T-helper 1 cell (primary cell): ENCODE results near the gene KRTAP1-1.
"Not testable (repeated sequence)": the region's sequence is repeated elsewhere in the genome, so short reads cannot be mapped to it uniquely, and the experiment has no call there.

Source experiments
- DNase-seq, 5 donors: peaks; one replicate each; pipeline ENCODE4 v3.0.0-alpha.2; 2012 to 2020
- total RNA-seq, 4 donors: gene quantifications; one replicate each; lab custom pipeline; 2026; lab: John Stamatoyannopoulos, UW

The KRTAP1-1 gene
- 0 reads per million in 4 donors for total RNA-seq

DNA sequence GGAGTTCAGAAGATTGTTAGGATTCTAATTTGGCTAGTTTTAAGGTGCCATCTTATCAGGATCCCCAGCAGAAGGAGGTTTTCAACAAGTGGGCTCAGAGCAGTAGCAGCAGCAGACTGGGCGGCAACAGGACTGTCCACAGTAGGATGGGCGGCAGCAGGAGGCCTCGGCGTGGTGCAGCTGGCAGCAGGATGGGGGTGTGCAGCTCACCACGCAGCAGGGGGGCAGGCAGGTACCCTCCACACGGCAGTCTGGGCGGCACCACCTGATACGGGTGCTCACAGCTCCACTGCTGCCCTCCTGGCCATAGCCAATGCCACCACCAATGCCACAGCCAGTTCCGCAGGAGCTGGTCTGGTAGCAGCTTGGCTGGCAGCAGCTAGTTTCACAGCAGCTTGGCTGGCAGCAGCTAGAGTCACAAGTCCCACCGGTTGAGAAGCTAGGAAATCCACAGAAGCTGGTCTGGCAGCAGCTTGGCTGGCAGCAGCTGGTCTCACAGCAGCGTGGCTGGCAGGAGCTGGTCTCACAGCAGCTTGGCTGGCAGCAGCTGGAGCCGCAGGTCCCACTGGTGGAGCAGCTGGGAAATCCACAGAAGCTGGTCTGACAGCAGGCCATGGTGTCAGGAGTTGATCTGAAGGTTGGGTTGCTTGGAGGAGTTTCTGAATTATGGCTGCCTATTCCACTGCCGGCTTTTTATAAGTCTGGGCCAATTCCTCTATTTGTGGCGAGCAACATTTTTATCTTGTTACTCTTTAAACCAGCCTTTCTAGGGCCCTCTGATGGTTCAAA lies at the start of gene KRTAP1-1:
Gene KRTAP1-1 (minus strand): TSS at position 668 of the 789 bp plus-strand sequence. CDS start 53 bp downstream, at position 615.
- DNase-seq, result not testable (repeated sequence)

- DNase-seq, result not testable (repeated sequence)
Measured at GRCh38 chr17:41088760-41089352, 47.6 kb upstream of the KRTAP1-1 start.

GRCh38 chr17:41084100-41084856 lies 43.0 kb upstream of the KRTAP1-1 start, which contains the start of gene KRTAP4-7:
Gene KRTAP4-7, plus strand, starts transcription at chr17:41084150. Its CDS starts 57 bp downstream, at chr17:41084207.
- DNase-seq, result not testable (repeated sequence)

DNA sequence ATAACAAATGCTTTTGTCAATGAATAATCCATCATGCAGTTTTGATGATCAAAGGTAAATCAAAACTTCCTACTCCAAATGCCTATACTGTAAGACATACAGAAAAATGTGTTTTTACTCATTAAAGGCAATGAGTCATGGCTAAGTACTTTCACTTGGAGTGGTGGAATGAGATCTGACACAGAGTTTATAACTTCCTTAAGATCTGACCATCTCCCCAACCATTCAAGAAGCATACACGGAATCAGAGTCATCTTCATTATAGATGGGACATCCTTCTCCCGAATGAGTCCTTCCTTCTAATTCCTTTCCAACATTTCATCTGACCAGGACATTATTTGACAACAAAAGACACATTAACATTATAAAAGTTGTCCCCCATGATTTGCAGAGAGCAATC lies 42.2 kb upstream of the KRTAP1-1 start:
- not testable (repeated sequence) for DNase-seq

GRCh38 chr17:41082626-41083025 lies 41.4 kb upstream of the KRTAP1-1 start:
- no peak for DNase-seq

DNA sequence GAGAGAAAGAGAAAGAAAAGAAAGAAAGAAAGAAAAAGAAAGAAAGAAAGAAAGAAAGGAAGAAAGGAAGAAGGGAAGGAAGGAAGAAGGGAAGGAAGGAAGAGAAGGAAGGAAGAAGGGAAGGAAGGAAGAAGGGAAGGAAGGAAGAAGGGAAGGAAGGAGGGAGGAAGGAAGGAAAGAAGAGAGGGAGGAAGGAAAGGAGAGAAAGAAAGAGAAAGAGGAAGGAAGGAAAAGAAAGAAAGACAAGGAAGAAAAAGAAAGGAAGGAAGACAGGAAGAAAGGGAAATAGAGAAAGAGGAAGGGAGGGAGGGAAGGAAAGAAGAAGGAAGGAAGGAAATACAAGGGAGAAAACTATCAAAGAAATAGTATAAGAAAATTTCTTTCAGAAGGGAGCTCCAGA lies 35.5 kb upstream of the KRTAP1-1 start:
- DNase-seq, result no peak

- no peak for DNase-seq
Measured at GRCh38 chr17:41073676-41074075, 32.4 kb upstream of the KRTAP1-1 start.

- no peak for DNase-seq
Measured at GRCh38 chr17:41071606-41072360, 30.5 kb upstream of the KRTAP1-1 start.

DNA sequence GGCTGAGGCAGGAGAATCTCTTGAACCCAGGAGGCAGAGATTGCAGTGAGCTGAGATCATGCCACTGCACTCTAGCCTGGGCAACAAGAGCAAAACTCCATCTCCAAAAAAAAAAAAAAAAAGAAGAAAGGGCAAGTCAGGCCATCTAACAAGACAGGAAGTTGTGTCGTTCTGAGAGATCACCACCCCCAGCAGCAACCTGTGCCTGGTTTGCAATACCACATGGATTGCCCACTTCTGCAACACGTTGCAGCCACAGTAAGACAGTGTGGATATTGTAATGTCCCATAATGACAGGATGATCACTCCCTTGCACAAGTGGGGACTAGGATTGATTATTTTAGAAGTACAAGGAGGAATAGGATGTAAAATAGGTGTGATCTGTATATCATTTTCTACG lies 27.8 kb upstream of the KRTAP1-1 start:
- no peak for DNase-seq

GRCh38 chr17:41067281-41067680 lies 26.0 kb upstream of the KRTAP1-1 start:
- DNase-seq, result no peak

DNA sequence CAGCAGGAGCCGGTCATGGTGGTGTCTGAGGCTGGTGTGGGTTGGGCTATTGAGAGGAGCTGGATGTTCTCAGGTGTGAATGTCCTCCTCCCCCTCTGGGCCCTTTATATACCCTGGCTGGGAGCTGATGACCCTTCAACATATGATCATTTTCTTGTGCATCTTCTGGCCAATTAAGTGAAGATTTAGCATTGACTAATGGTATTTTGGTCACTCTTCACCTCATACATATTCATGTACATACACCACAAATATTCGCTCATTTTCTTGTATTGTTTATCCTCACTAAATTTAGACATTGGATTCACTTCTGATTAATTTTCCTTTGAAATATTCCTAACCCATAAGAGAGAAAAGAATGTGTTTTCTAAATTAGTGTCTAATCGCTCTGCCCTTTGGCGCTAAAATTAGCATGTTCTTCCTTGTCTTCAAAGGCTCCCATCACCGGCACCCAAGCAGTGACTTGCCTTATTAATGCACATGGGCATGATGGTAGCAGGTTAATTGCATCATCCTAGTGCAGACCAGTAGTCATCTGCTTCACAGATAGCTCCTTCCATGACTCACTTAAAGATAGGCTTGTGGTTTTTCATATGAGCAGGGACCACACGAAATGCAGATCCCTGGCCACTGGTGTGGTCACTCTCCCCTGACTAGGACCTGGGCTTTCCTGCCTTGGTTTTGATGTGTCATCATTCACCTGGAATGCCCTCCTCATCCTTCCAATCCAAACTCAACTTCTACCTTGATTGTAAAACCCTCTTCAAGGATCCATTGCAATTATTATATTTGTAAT lies 24.8 kb upstream of the KRTAP1-1 start, which contains the start of gene KRTAP2-4:
Gene KRTAP2-4 (minus strand): TSS at position 51 of the 796 bp plus-strand sequence. CDS start 34 bp downstream, at position 17.
- DNase-seq, result no peak

- not testable (repeated sequence) for DNase-seq
Measured at GRCh38 chr17:41065016-41065689, 23.9 kb upstream of the KRTAP1-1 start.

DNA sequence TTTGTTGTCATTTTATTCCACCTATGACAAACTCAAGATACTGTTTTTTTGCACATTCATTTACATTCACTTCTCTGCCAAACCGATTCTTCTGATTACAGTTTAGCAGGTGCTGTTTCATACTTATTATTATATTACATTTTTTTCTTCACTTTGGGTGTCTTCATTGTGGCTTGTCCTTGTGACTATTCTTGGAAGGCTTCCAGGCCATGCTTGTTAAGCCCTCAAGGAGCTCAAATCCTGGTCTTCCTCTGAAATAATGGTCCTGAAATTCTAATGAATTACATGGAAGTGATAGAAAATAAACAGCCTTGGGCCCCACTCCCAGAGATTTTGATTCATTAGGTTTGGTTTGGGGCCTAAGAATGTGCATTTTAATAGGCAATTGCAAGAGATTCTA lies 23.1 kb upstream of the KRTAP1-1 start:
- DNase-seq, result no peak

DNA sequence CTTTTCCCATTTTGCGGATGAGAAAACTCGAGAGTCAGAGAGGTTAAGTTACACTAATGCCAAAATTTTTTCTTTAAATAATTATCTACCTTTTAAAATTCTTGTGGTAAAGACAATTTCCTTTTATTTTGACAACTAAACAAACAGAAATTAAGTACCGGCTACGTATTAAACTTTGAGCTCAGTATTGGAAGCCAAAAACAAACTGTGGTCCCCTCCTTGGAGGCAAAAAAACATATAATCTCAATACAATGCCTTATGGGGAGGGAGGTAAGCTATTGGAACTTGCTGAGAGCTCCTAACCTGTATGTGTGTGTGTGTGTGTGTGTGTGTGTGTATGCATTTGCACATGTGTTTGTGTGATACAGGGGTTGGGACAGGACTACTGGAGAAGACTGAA lies 22.2 kb upstream of the KRTAP1-1 start:
- DNase-seq, result no peak

- no peak for DNase-seq
Measured at GRCh38 chr17:41061964-41062363, 20.7 kb upstream of the KRTAP1-1 start.

DNA sequence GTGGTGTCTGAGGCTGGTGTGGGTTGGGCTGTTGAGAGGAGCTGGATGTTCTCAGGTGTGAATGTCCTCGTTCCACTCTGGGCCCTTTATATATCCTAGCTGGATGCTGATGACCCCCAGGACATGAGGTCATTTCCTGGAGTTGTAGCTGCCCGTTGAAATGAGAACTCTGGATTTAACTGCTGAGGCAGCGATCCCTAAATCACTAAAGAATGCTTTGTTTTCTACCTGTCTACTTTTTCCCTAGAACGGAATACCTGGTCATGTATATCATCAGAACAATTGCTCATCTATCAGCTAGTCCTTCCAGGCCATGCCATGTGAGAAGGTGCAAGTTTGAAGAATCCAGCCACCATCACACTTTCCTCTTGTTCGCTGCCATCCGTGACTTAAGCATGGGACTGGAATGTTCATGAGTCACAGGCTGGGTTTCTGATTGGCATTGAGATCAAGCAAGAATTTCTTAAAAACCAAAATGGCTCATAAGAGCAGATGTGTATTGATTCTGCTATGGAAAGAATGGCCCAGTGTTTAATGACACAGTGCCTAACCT lies 18.9 kb upstream of the KRTAP1-1 start, which contains the start of gene KRTAP2-3:
Gene KRTAP2-3 (minus strand): TSS at position 63 of the 553 bp plus-strand sequence. CDS start 64 bp downstream, outside the sequence.
- DNase-seq, result no peak

DNA sequence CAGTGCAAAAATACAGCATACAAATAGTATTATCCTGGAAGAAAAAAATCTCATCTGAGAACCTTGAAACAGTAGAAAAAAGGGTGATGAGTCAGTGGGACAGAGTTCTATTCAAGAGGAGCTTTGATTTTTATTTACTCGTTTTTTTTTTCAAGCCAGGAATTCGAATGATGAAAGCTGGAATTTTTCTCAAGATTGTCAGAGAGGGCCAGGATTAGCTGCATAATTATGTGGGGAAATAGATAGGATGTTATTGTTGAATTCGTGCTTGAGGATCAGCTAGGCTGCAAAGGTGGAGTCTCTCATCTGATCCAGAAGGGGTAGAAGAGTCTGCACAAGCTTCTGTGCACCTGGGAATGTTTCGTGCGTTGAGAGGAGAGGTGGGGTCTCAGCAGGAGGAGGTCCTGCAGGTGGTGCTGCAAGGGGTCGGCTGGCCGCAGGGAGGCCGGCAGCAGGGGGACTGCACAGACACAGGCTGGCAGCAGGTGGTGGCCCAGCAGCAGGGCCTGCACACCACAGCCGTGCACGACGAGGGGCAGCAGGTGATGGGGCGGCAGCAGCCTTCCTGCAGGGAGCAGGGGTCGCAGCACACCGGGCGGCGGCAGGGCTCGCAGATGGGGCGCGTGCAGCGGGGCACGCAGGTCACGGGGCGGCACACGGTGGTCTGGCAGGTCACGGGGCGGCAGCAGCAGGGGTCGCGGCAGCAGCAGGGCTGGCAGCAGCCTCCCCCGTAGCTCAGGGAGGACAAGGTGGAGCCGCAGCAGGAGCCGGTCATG lies 18.2 kb upstream of the KRTAP1-1 start:
- not testable (repeated sequence) for DNase-seq

GRCh38 chr17:41058741-41059140 lies 17.5 kb upstream of the KRTAP1-1 start:
- DNase-seq, result no peak

GRCh38 chr17:41057547-41057946 lies 16.3 kb upstream of the KRTAP1-1 start:
- DNase-seq, result no peak

GRCh38 chr17:41055130-41055529 lies 13.9 kb upstream of the KRTAP1-1 start, which contains the start of gene KRTAP2-2:
Gene KRTAP2-2, minus strand, starts transcription at chr17:41055230. Its CDS starts 19 bp downstream, at chr17:41055211.
- not testable (repeated sequence) for DNase-seq
